HCT116 (cell line): ENCODE data around the gene RWDD4. TPM values are rescaled to one million over a fixed set of nuclear protein-coding genes. Genes with fewer than 3 reads are reported as not detected.

Source experiments
- ATAC-seq: fragments of 200-7000 bp; cut with Tn5 transposase; 2 replicates; pipeline ENCODE4 v1.9.1; 2020; ENCODE audit warnings: mild to moderate bottlenecking, moderate library complexity
- BruUV-seq: library from RNA; stranded (reverse); fragments of 400-500 nt; replicated peaks from 2 replicates; lab custom pipeline; 2021; lab: Mats Ljungman, UMichigan
- CTCF ChIA-PET: fragments of 300-600 bp; sonication (Branson Sonifier 250); formaldehyde crosslinking; loops from one replicate; lab custom pipeline; 2021; ENCODE audit warnings: antibody characterized with exemption; lab: Charles Lee
- POLR2A ChIA-PET: fragments of 300-600, 350-600 bp; sonication (Branson Sonifier 250); formaldehyde crosslinking; loops from one replicate; lab custom pipeline; 2021; ENCODE audit warnings: antibody characterized with exemption; lab: Charles Lee
- RAD21 ChIA-PET, 2 experiments: fragments of 300-600 bp; sonication (Branson Sonifier 250); formaldehyde crosslinking; loops; one replicate each; lab custom pipeline; 2023; ENCODE audit warnings: low total read pairs in 2 of 2; ENCODE audit not compliant: uncharacterized antibody in 2 of 2, unreplicated experiment in 2 of 2, low non-redundant PET in 1 of 2; lab: Charles Lee
- DNase-seq: peaks from one replicate; pipeline ENCODE4 v3.0.0-alpha.2; 2010; ENCODE audit warnings: low read depth, low spot score
- H2AFZ ChIP-seq: fragments of 200-600 bp; shearing (Covaris generic), sonication (generic); 2 replicates; pipeline ENCODE4 v1.6.1; 2017; ENCODE audit warnings: low read depth, mixed run types, mixed read lengths, antibody characterized with exemption, low read length; ENCODE audit not compliant: poor library complexity, severe bottlenecking
- H3K27ac ChIP-seq: 2 replicates; pipeline ENCODE4 v1.5.1; 2012; ENCODE audit warnings: low read depth, low read length
- H3K27me3 ChIP-seq: fragments of 200-600 bp; sonication (generic); 2 replicates; pipeline ENCODE4 v1.6.1; 2016; ENCODE audit warnings: mixed run types, low read length, mixed read lengths; ENCODE audit not compliant: insufficient read depth
- H3K36me3 ChIP-seq, 2 experiments: fragments of 200-500 bp in 1 of 2; fragments of 200-600 bp in 1 of 2; sonication (Bioruptor generic) in 1 of 2; sonication (generic) in 1 of 2; 2 replicates each; pipeline versions ENCODE4 v1.5.1 to v1.6.1; 2014 to 2016; ENCODE audit warnings: low read length in 2 of 2, inconsistent platforms in 1 of 2, mixed read lengths in 1 of 2, mixed run types in 1 of 2; ENCODE audit not compliant: insufficient read depth in 2 of 2, control insufficient read depth in 1 of 2
- H3K4me1 ChIP-seq, 2 experiments: fragments of 200-600 bp in 1 of 2; sonication (generic) in 1 of 2; 2 replicates each; pipeline versions ENCODE4 v1.5.1 to v1.6.1; 2012 to 2017; ENCODE audit warnings: low read length in 2 of 2, inconsistent platforms in 1 of 2, mild to moderate bottlenecking in 1 of 2, mixed read lengths in 1 of 2, mixed run types in 1 of 2, moderate library complexity in 1 of 2; ENCODE audit not compliant: insufficient read depth in 2 of 2, control insufficient read depth in 1 of 2
- H3K4me2 ChIP-seq: fragments of 200-600 bp; sonication (generic); 2 replicates; pipeline ENCODE4 v1.6.1; 2017; ENCODE audit warnings: mixed run types, low read length, mixed read lengths
- H3K4me3 ChIP-seq, 2 experiments: fragments of 200-600 bp in 1 of 2; sonication (generic) in 1 of 2; replicated peaks in 1 of 2; 2 replicates each; pipeline ENCODE4 v1.5.1; 2011 to 2016; ENCODE audit warnings: low read length in 2 of 2, control low read depth in 1 of 2, low read depth in 1 of 2, mild to moderate bottlenecking in 1 of 2, mixed read lengths in 1 of 2, mixed run types in 1 of 2
- H3K79me2 ChIP-seq: fragments of 200-600 bp; sonication (generic); 2 replicates; pipeline ENCODE4 v1.6.1; 2017; ENCODE audit warnings: mild to moderate bottlenecking, mixed run types, low read length, moderate library complexity, mixed read lengths; ENCODE audit not compliant: insufficient read depth
- H3K9ac ChIP-seq: fragments of 200-600 bp; sonication (generic); 2 replicates; pipeline ENCODE4 v1.6.1; 2016; ENCODE audit warnings: low read length, mixed read lengths
- H3K9me2 ChIP-seq: fragments of 200-600 bp; sonication (generic), shearing (Covaris generic); 2 replicates; pipeline ENCODE4 v1.6.1; 2017; ENCODE audit warnings: mixed run types, mild to moderate bottlenecking, moderate library complexity; ENCODE audit not compliant: insufficient read depth
- H3K9me3 ChIP-seq, 2 experiments: fragments of 200-500 bp in 1 of 2; fragments of 200-600 bp in 1 of 2; sonication (Bioruptor generic) in 1 of 2; sonication (generic) in 1 of 2; 2 replicates each; pipeline ENCODE4 v1.6.1; 2014 to 2017; ENCODE audit warnings: low read length in 2 of 2, mixed read lengths in 2 of 2, inconsistent platforms in 1 of 2, low read depth in 1 of 2, mild to moderate bottlenecking in 1 of 2, mixed run types in 1 of 2, moderate library complexity in 1 of 2; ENCODE audit not compliant: control insufficient read depth in 1 of 2, insufficient read depth in 1 of 2
- H4K20me1 ChIP-seq: fragments of 200-600 bp; sonication (generic), shearing (Covaris generic); 2 replicates; pipeline ENCODE4 v1.6.1; 2017; ENCODE audit warnings: mixed run types, mild to moderate bottlenecking, moderate library complexity; ENCODE audit not compliant: insufficient read depth
- CBX3 ChIP-seq: IDR thresholded peaks from 2 replicates; pipeline ENCODE4 v1.6.1; 2012; ENCODE audit warnings: low read depth
- CEBPB ChIP-seq: IDR thresholded peaks from 2 replicates; pipeline ENCODE4 v1.6.1; 2012; ENCODE audit warnings: low read depth
- EGR1 ChIP-seq: IDR thresholded peaks from 2 replicates; pipeline ENCODE4 v1.6.1; 2012; ENCODE audit warnings: low read depth
- ELF1 ChIP-seq: IDR thresholded peaks from 2 replicates; pipeline ENCODE4 v1.6.1; 2012; ENCODE audit warnings: low read depth, borderline replicate concordance
- EZH2 ChIP-seq: fragments of 200-600 bp; sonication (generic); IDR thresholded peaks from 2 replicates; pipeline ENCODE4 v1.6.1; 2017; ENCODE audit warnings: antibody characterized with exemption, mixed run types
- EZH2phosphoT487 ChIP-seq: fragments of 200-600 bp; IDR thresholded peaks from 2 replicates; pipeline ENCODE4 v1.6.1; 2018; ENCODE audit warnings: antibody characterized with exemption, borderline replicate concordance
- FOSL1 ChIP-seq: IDR thresholded peaks from 2 replicates; pipeline ENCODE4 v1.6.1; 2012; ENCODE audit warnings: low read depth
- JUND ChIP-seq: IDR thresholded peaks from 2 replicates; pipeline ENCODE4 v1.6.1; 2012
- POLR2AphosphoS5 ChIP-seq: IDR thresholded peaks from 2 replicates; pipeline ENCODE4 v1.6.1; 2011; ENCODE audit warnings: mild to moderate bottlenecking, low read depth, low read length, moderate library complexity
- RAD21 ChIP-seq: IDR thresholded peaks from 2 replicates; pipeline ENCODE4 v1.6.1; 2012; ENCODE audit warnings: low read depth, mild to moderate bottlenecking
- SIN3A ChIP-seq: IDR thresholded peaks from 2 replicates; pipeline ENCODE4 v1.6.1; 2012; ENCODE audit warnings: low read depth
- SRF ChIP-seq: IDR thresholded peaks from 2 replicates; pipeline ENCODE4 v1.6.1; 2012; ENCODE audit warnings: low read depth
- TCF7L2 ChIP-seq: IDR thresholded peaks from 2 replicates; pipeline ENCODE4 v1.7.0; 2011; ENCODE audit warnings: borderline replicate concordance, inconsistent platforms; ENCODE audit not compliant: insufficient read depth, insufficient read length; ENCODE audit errors: extremely low read depth
- YY1 ChIP-seq: IDR thresholded peaks from 2 replicates; pipeline ENCODE4 v1.6.1; 2011; ENCODE audit warnings: low read length, low read depth, moderate library complexity, mild to moderate bottlenecking; ENCODE audit not compliant: insufficient replicate concordance; ENCODE audit errors: extremely low read depth
- ZNF274 ChIP-seq: fragments of 200-500 bp; sonication (Bioruptor generic); IDR thresholded peaks from 2 replicates; pipeline ENCODE4 v1.6.1; 2014; ENCODE audit warnings: mild to moderate bottlenecking, low read depth, low read length, inconsistent platforms
- intact Hi-C: fragments of 100-400 bp; cut with micrococcal nuclease; formaldehyde crosslinking; loops from 2 replicates; pipeline ENCODE4 v1.10.0; 2022
- total RNA-seq: library from RNA; stranded (reverse); gene quantifications from one replicate; pipeline ENCODE4 v1.2.1, GENCODE V29; 2021; ENCODE audit not compliant: unreplicated experiment
- TF ChIP-seq, protein P1 (sequence below): IDR thresholded peaks from 2 replicates; pipeline ENCODE4 v1.6.1; 2012
- TF ChIP-seq, protein P2 (sequence below): IDR thresholded peaks from 2 replicates; pipeline ENCODE4 v1.6.1; 2012; ENCODE audit warnings: low read depth
- TF ChIP-seq, protein P3 (sequence below): IDR thresholded peaks from 2 replicates; pipeline ENCODE4 v1.6.1; 2011; ENCODE audit warnings: mild to moderate bottlenecking, low read length, moderate library complexity; ENCODE audit not compliant: insufficient replicate concordance; ENCODE audit errors: extremely low read depth
- TF ChIP-seq, protein P4 (sequence below), 3 experiments: fragments of 200-600 bp in 1 of 3; sonication (generic) in 1 of 3; IDR thresholded peaks in 2 of 3; conservative IDR thresholded peaks in 1 of 3; 2 replicates each; pipeline ENCODE4 v1.5.1; 2012 to 2017; ENCODE audit warnings: low read depth in 2 of 3, low read length in 2 of 3, antibody characterized with exemption in 1 of 3, borderline replicate concordance in 1 of 3, control low read depth in 1 of 3, mild to moderate bottlenecking in 1 of 3, mixed read lengths in 1 of 3, mixed run types in 1 of 3, moderate library complexity in 1 of 3; ENCODE audit not compliant: insufficient read depth in 1 of 3
- TF ChIP-seq, protein P5 (sequence below): IDR thresholded peaks from 2 replicates; pipeline ENCODE4 v1.6.1; 2012

The RWDD4 gene
- total RNA-seq, 1 experiment from 2014 or later = 11.9 TPM

DNA sequence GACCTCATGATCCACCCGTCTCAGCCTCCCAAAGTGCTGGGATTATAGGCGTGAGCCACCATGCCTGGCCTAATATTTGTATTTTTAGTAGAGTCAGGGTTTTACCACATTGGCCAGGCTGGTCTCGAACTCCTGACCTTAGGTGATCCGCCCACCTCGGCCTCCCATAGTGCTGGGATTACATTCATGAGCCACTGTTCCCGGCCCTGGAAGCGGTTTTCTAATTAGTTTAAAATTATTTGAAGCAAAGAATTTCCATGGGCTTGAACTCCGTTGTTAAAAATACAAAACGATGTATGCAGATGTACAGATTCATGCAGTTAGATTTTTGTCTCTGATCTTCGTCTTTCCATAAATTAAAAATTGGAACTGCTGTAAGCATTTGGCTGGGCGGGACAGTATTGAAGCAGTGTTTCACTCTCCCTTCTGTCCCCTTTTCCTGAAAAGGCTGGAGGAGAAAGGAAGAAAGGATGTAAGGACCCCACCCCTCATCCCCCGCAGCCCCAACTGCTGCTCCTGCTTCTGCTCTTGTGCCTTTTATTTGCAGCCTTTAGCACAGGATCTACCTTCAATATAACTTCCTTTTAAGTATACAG, 12.1 kb upstream of the RWDD4 start:
- no peak overlapping the region for H3K4me2 ChIP-seq
- no peak for DNase-seq
- no peak overlapping the region for H3K4me3 ChIP-seq
- no peaks in the 10 kb centered on the region for H3K9me3 ChIP-seq
- no TSS peak for BruUV-seq
- TF ChIP-seq JUND (no peak), SIN3A (no peak), POLR2AphosphoS5 (no peak), EZH2phosphoT487 (no peak), ELF1 (no peak), ZNF274 (no peak), RAD21 (no peak), EGR1 (no peak), EZH2 (no peak), SRF (no peak), FOSL1 (no peak), YY1 (no peak), CBX3 (no peak), CEBPB (no peak), TCF7L2 (no peak)
- TF ChIP-seq, protein P1, sequence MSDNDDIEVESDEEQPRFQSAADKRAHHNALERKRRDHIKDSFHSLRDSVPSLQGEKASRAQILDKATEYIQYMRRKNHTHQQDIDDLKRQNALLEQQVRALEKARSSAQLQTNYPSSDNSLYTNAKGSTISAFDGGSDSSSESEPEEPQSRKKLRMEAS = no peak
- TF ChIP-seq, protein P2, sequence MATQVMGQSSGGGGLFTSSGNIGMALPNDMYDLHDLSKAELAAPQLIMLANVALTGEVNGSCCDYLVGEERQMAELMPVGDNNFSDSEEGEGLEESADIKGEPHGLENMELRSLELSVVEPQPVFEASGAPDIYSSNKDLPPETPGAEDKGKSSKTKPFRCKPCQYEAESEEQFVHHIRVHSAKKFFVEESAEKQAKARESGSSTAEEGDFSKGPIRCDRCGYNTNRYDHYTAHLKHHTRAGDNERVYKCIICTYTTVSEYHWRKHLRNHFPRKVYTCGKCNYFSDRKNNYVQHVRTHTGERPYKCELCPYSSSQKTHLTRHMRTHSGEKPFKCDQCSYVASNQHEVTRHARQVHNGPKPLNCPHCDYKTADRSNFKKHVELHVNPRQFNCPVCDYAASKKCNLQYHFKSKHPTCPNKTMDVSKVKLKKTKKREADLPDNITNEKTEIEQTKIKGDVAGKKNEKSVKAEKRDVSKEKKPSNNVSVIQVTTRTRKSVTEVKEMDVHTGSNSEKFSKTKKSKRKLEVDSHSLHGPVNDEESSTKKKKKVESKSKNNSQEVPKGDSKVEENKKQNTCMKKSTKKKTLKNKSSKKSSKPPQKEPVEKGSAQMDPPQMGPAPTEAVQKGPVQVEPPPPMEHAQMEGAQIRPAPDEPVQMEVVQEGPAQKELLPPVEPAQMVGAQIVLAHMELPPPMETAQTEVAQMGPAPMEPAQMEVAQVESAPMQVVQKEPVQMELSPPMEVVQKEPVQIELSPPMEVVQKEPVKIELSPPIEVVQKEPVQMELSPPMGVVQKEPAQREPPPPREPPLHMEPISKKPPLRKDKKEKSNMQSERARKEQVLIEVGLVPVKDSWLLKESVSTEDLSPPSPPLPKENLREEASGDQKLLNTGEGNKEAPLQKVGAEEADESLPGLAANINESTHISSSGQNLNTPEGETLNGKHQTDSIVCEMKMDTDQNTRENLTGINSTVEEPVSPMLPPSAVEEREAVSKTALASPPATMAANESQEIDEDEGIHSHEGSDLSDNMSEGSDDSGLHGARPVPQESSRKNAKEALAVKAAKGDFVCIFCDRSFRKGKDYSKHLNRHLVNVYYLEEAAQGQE = no peak
- TF ChIP-seq, protein P3, sequence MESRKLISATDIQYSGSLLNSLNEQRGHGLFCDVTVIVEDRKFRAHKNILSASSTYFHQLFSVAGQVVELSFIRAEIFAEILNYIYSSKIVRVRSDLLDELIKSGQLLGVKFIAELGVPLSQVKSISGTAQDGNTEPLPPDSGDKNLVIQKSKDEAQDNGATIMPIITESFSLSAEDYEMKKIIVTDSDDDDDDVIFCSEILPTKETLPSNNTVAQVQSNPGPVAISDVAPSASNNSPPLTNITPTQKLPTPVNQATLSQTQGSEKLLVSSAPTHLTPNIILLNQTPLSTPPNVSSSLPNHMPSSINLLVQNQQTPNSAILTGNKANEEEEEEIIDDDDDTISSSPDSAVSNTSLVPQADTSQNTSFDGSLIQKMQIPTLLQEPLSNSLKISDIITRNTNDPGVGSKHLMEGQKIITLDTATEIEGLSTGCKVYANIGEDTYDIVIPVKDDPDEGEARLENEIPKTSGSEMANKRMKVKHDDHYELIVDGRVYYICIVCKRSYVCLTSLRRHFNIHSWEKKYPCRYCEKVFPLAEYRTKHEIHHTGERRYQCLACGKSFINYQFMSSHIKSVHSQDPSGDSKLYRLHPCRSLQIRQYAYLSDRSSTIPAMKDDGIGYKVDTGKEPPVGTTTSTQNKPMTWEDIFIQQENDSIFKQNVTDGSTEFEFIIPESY = no peak
- TF ChIP-seq, protein P4, sequence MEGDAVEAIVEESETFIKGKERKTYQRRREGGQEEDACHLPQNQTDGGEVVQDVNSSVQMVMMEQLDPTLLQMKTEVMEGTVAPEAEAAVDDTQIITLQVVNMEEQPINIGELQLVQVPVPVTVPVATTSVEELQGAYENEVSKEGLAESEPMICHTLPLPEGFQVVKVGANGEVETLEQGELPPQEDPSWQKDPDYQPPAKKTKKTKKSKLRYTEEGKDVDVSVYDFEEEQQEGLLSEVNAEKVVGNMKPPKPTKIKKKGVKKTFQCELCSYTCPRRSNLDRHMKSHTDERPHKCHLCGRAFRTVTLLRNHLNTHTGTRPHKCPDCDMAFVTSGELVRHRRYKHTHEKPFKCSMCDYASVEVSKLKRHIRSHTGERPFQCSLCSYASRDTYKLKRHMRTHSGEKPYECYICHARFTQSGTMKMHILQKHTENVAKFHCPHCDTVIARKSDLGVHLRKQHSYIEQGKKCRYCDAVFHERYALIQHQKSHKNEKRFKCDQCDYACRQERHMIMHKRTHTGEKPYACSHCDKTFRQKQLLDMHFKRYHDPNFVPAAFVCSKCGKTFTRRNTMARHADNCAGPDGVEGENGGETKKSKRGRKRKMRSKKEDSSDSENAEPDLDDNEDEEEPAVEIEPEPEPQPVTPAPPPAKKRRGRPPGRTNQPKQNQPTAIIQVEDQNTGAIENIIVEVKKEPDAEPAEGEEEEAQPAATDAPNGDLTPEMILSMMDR (IDR thresholded peaks at IDR 0.05 in 2 of 3, conservative IDR thresholded peaks at IDR 0.05 in 1 of 3; ENCODE audit: borderline replicate concordance in 1 of 3, insufficient read depth in 1 of 3, low read depth in 2 of 3, low read length in 2 of 3) = no peak
- TF ChIP-seq, protein P5, sequence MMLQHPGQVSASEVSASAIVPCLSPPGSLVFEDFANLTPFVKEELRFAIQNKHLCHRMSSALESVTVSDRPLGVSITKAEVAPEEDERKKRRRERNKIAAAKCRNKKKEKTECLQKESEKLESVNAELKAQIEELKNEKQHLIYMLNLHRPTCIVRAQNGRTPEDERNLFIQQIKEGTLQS = no peak
- no peaks in the 10 kb centered on the region for H3K79me2 ChIP-seq
- RAD21 ChIA-PET = no interaction called here
- CTCF ChIA-PET = no interaction called here
- H3K36me3 ChIP-seq = no peaks in the 10 kb centered on the region; a peak in 1 of 4 replicates
- H3K4me1 ChIP-seq = no peaks in the 10 kb centered on the region
- ATAC-seq = no peak
- H2AFZ ChIP-seq = no peak overlapping the region
- POLR2A ChIA-PET = no interaction called here
- intact Hi-C loops = no loop called here
- H3K9me2 ChIP-seq = no peaks in the 10 kb centered on the region
- no peak overlapping the region for H3K27ac ChIP-seq
- H3K27me3 ChIP-seq = no peaks in the 10 kb centered on the region
- H4K20me1 ChIP-seq = no peaks in the 10 kb centered on the region
- H3K9ac ChIP-seq = no peak overlapping the region
